DOHH2 (cell line): Measurements from ENCODE around the gene COX7A2.

Experiments used
- H3F3A ChIP-seq: fragments of 200-600 bp; sonication (generic), shearing (Covaris generic); 2 replicates; pipeline ENCODE4 v1.6.0; 2016; ENCODE audit warnings: antibody characterized with exemption, mild to moderate bottlenecking; ENCODE audit not compliant: control insufficient read depth, insufficient read depth
- H3K27ac ChIP-seq: fragments of 200-600 bp; sonication (generic); 2 replicates; pipeline ENCODE4 v1.5.1; 2014; ENCODE audit warnings: low read depth, mild to moderate bottlenecking, low read length, moderate library complexity
- H3K27me3 ChIP-seq: fragments of 200-600 bp; sonication (generic); 2 replicates; pipeline ENCODE4 v1.6.1; 2014; ENCODE audit warnings: mild to moderate bottlenecking, low read length, mixed read lengths; ENCODE audit not compliant: control insufficient read depth
- H3K36me3 ChIP-seq: fragments of 200-600 bp; sonication (generic); 2 replicates; pipeline ENCODE4 v1.6.1; 2014; ENCODE audit warnings: mild to moderate bottlenecking, low read length, moderate library complexity, mixed read lengths; ENCODE audit not compliant: control insufficient read depth
- H3K4me1 ChIP-seq: fragments of 200-600 bp; sonication (generic); 2 replicates; pipeline ENCODE4 v1.6.1; 2014; ENCODE audit warnings: mild to moderate bottlenecking, low read length, mixed read lengths; ENCODE audit not compliant: control insufficient read depth
- H3K4me2 ChIP-seq: fragments of 200-600 bp; sonication (generic); 2 replicates; pipeline ENCODE4 v1.6.0; 2014; ENCODE audit warnings: mild to moderate bottlenecking, low read length, moderate library complexity
- H3K4me3 ChIP-seq: fragments of 200-600 bp; sonication (generic); 2 replicates; pipeline ENCODE4 v1.5.1; 2014; ENCODE audit warnings: mild to moderate bottlenecking, low read length, mixed read lengths
- H3K79me2 ChIP-seq: fragments of 200-600 bp; sonication (generic); 2 replicates; pipeline ENCODE4 v1.6.1; 2014; ENCODE audit warnings: mild to moderate bottlenecking, low read length, mixed read lengths; ENCODE audit not compliant: control insufficient read depth
- H3K9me2 ChIP-seq: fragments of 200-600 bp; sonication (generic); replicated peaks from 2 replicates; pipeline ENCODE4 v1.6.1; 2014; ENCODE audit warnings: mild to moderate bottlenecking, low read length, mixed read lengths; ENCODE audit not compliant: control insufficient read depth
- H3K9me3 ChIP-seq: fragments of 200-600 bp; sonication (generic); 2 replicates; pipeline ENCODE4 v1.6.1; 2014; ENCODE audit warnings: antibody characterized with exemption, low read length, mixed read lengths; ENCODE audit not compliant: control insufficient read depth, insufficient read depth
- H4K20me1 ChIP-seq: fragments of 200-600 bp; sonication (generic); 2 replicates; pipeline ENCODE4 v1.6.0; 2014; ENCODE audit warnings: low read depth, mild to moderate bottlenecking, antibody characterized with exemption, low read length, moderate library complexity; ENCODE audit not compliant: control insufficient read depth, insufficient read depth
- CTCF ChIP-seq: fragments of 200-600 bp; sonication (generic); IDR thresholded peaks from one replicate; pipeline ENCODE4 v1.5.1; 2014; ENCODE audit warnings: antibody characterized with exemption, mild to moderate bottlenecking, low read depth, low read length; ENCODE audit not compliant: poor library complexity, severe bottlenecking
- EZH2phosphoT487 ChIP-seq: fragments of 200-600 bp; sonication (generic); IDR thresholded peaks from 2 replicates; pipeline ENCODE4 v1.6.1; 2017; ENCODE audit warnings: borderline replicate concordance, mild to moderate bottlenecking, antibody characterized with exemption, low read length, moderate library complexity, mixed read lengths

Gene COX7A2

GRCh38 chr6:75246386-75246785 is 2.8 kb upstream of the COX7A2 start:
- peaks cover 27% of the 10 kb centered on the region for H3K79me2 ChIP-seq
- no peaks in the 10 kb centered on the region for H3K27me3 ChIP-seq
- TF ChIP-seq EZH2phosphoT487 (no peak), CTCF (no peak)
- H3K36me3 ChIP-seq, result peaks cover 7% of the 10 kb centered on the region
- 0 out of 2 replicates have a peak, but pooled peaks cover under 1% of the 10 kb centered on the region for H4K20me1 ChIP-seq
- no peaks in the 10 kb centered on the region for H3K9me2 ChIP-seq
- peaks cover 11% of the 10 kb centered on the region for H3K4me1 ChIP-seq
- 0 out of 2 replicates have a peak, but pooled peaks cover 2% of the 10 kb centered on the region for H3F3A ChIP-seq
- H3K9me3 ChIP-seq, result no peaks in the 10 kb centered on the region
- no peak overlapping the region for H3K4me2 ChIP-seq
- no peak overlapping the region for H3K4me3 ChIP-seq
- H3K27ac ChIP-seq, result no peak overlapping the region

GRCh38 chr6:75244063-75244584 is 523 bp upstream of the COX7A2 start:
- Histone ChIP-seq H3K4me1 (peaks cover 13% of the 10 kb centered on the region), H3K79me2 (peaks cover 45% of the 10 kb centered on the region), H4K20me1 (0 out of 2 replicates have a peak, but pooled peaks cover 3% of the 10 kb centered on the region), H3K27ac (peak overlapping the region; percentile 66), H3K4me2 (peak overlapping the region; percentile 87), H3K27me3 (no peaks in the 10 kb centered on the region), H3F3A (0 out of 2 replicates have a peak, but pooled peaks cover 2% of the 10 kb centered on the region), H3K9me3 (no peaks in the 10 kb centered on the region), H3K36me3 (peaks cover 29% of the 10 kb centered on the region), H3K4me3 (peak overlapping the region; percentile 99), H3K9me2 (no peaks in the 10 kb centered on the region)
- no peak for TF ChIP-seq EZH2phosphoT487
- TF ChIP-seq CTCF, result no peak

GRCh38 chr6:75236630-75237029 is 7.0 kb downstream of the COX7A2 start:
- Histone ChIP-seq H3K4me3 (no peak overlapping the region), H3K27me3 (no peaks in the 10 kb centered on the region), H3K4me1 (0 out of 2 replicates have a peak, but pooled peaks cover 3% of the 10 kb centered on the region), H3K9me3 (no peaks in the 10 kb centered on the region), H3K79me2 (peaks cover 21% of the 10 kb centered on the region), H4K20me1 (0 out of 2 replicates have a peak, but pooled peaks cover 6% of the 10 kb centered on the region), H3K4me2 (no peak overlapping the region), H3K36me3 (peaks cover 43% of the 10 kb centered on the region), H3K27ac (no peak overlapping the region), H3F3A (peaks cover 10% of the 10 kb centered on the region), H3K9me2 (no peaks in the 10 kb centered on the region)
- TF ChIP-seq CTCF, result no peak
